B cell (primary cell): ENCODE data around the gene OPN4.

Experiments used
- EZH2 ChIP-seq: IDR thresholded peaks from 2 replicates; pipeline ENCODE4 v1.6.1; 2012; ENCODE audit warnings: borderline replicate concordance, low read depth, mild to moderate bottlenecking, moderate library complexity, low read length; ENCODE audit not compliant: insufficient read depth, poor library complexity, severe bottlenecking
- TF ChIP-seq, protein P1 (sequence below): fragments of 200-600 bp; IDR thresholded peaks from one replicate; pipeline ENCODE4 v1.8.0; 2022; ENCODE audit warnings: antibody characterized with exemption, mild to moderate bottlenecking

DNA sequence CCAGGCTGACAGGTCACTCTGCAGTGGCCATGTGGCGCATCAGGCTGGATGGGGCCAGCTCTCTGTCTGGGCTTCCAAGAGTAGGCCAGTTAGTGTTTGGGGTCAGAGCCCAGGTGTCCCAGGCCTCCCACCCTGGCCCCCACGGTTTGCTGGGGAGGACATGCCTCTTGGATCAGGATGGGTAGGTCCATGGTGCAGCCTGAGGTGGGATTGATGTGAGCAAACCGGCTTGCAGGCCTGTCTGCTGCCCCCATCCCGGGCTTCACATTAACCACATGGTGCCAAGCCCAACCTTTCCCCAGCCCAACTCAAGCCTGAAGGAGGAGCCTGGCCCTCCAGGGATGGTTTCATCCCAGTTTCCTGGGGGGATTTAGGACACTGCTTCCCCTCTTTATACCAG, 53.2 kb downstream of the OPN4 start:
- no peak for TF ChIP-seq EZH2
- TF ChIP-seq, protein P1, sequence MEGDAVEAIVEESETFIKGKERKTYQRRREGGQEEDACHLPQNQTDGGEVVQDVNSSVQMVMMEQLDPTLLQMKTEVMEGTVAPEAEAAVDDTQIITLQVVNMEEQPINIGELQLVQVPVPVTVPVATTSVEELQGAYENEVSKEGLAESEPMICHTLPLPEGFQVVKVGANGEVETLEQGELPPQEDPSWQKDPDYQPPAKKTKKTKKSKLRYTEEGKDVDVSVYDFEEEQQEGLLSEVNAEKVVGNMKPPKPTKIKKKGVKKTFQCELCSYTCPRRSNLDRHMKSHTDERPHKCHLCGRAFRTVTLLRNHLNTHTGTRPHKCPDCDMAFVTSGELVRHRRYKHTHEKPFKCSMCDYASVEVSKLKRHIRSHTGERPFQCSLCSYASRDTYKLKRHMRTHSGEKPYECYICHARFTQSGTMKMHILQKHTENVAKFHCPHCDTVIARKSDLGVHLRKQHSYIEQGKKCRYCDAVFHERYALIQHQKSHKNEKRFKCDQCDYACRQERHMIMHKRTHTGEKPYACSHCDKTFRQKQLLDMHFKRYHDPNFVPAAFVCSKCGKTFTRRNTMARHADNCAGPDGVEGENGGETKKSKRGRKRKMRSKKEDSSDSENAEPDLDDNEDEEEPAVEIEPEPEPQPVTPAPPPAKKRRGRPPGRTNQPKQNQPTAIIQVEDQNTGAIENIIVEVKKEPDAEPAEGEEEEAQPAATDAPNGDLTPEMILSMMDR, result no peak
